ENCODE measurements around the gene ZNF254. TPM values are rescaled to one million over a fixed set of nuclear protein-coding genes. Genes with fewer than 3 reads are reported as not detected.

ZNF254 gene
- total RNA-seq, 1 experiment from 2014 or later, result 26.6 TPM

- no peak overlapping the region for H2AFZ ChIP-seq (ENCODE audit: low read length)
- no peak overlapping the region for H3K56ac ChIP-seq (ENCODE audit: insufficient read length, low read depth, low read length)
- no peak overlapping the region for H2BK12ac ChIP-seq (ENCODE audit: insufficient read length, low read depth, low read length)
- H3K23ac ChIP-seq (ENCODE audit: insufficient read length, low read depth, low read length), result no peak overlapping the region
- no peaks in the 10 kb centered on the region for H3K79me1 ChIP-seq (ENCODE audit: insufficient read depth, low read depth, low read length, poor library complexity, severe bottlenecking)
- H3K27ac ChIP-seq (ENCODE audit: insufficient read length, low read depth, low read length), result no peak overlapping the region
- H4K20me1 ChIP-seq (ENCODE audit: control insufficient read depth, insufficient read depth, insufficient read length), result no peaks in the 10 kb centered on the region
- H3K4ac ChIP-seq (ENCODE audit: low read depth, low read length), result no peak overlapping the region
- no peak overlapping the region for H3K9ac ChIP-seq (ENCODE audit: extremely low read depth, insufficient read length, low read length)
- no peak overlapping the region for H3T11ph ChIP-seq (ENCODE audit: low read length)
- no peak overlapping the region for H3K14ac ChIP-seq (ENCODE audit: insufficient read depth, low read length)
- H4K91ac ChIP-seq (ENCODE audit: insufficient read length, low read depth, low read length), result no peak overlapping the region
- no peak overlapping the region for H2BK20ac ChIP-seq (ENCODE audit: low read depth, low read length, poor library complexity, severe bottlenecking)
- H3K4me2 ChIP-seq (ENCODE audit: insufficient read depth, insufficient read length, low read length), result no peak overlapping the region
- Mint-ChIP-seq H3K4me1 (no peaks in the 10 kb centered on the region), H3K9me3 (no peaks in the 10 kb centered on the region), H3K27me3 (ENCODE audit: low read depth) (no peaks in the 10 kb centered on the region), H3K27ac (no peak overlapping the region), H3K4me3 (no peak overlapping the region), H3K36me3 (ENCODE audit: insufficient read depth in 1 of 3, low read depth in 3 of 3) (peaks cover 52 to 80% (median 62%) of the 10 kb centered on the region in 3 experiments)
- H2BK120ac ChIP-seq (ENCODE audit: low read depth, low read length, poor library complexity, severe bottlenecking), result no peak overlapping the region
- no peak overlapping the region for H4K8ac ChIP-seq (replicated peaks; ENCODE audit: insufficient read length, low read depth, low read length)
- H3K23me2 ChIP-seq (ENCODE audit: insufficient read length, low read depth, low read length, poor library complexity, severe bottlenecking), result no peaks in the 10 kb centered on the region
- H3K79me2 ChIP-seq (ENCODE audit: insufficient read depth, low read length), result no peaks in the 10 kb centered on the region
- TF ChIP-seq, protein P1, sequence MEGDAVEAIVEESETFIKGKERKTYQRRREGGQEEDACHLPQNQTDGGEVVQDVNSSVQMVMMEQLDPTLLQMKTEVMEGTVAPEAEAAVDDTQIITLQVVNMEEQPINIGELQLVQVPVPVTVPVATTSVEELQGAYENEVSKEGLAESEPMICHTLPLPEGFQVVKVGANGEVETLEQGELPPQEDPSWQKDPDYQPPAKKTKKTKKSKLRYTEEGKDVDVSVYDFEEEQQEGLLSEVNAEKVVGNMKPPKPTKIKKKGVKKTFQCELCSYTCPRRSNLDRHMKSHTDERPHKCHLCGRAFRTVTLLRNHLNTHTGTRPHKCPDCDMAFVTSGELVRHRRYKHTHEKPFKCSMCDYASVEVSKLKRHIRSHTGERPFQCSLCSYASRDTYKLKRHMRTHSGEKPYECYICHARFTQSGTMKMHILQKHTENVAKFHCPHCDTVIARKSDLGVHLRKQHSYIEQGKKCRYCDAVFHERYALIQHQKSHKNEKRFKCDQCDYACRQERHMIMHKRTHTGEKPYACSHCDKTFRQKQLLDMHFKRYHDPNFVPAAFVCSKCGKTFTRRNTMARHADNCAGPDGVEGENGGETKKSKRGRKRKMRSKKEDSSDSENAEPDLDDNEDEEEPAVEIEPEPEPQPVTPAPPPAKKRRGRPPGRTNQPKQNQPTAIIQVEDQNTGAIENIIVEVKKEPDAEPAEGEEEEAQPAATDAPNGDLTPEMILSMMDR (conservative IDR thresholded peaks at IDR 0.05), result no peak
- H3K18ac ChIP-seq (ENCODE audit: insufficient read length, low read depth, low read length), result no peak overlapping the region
- H3K9me3 ChIP-seq (ENCODE audit: control insufficient read depth, low read depth, low read length), result no peaks in the 10 kb centered on the region
- no peak overlapping the region for H2BK5ac ChIP-seq (ENCODE audit: insufficient read length, low read length)
- H2AK5ac ChIP-seq (ENCODE audit: insufficient read length, low read length), result no peak overlapping the region
- DNase-seq, result no peak
- no peaks in the 10 kb centered on the region for H3K27me3 ChIP-seq (ENCODE audit: insufficient read depth, low read length)
- H3K4me1 ChIP-seq (ENCODE audit: insufficient read depth, low read length), result no peaks in the 10 kb centered on the region
- WGBS (ENCODE audit: extremely low coverage, insufficient read length, low lambda C conversion rate), result no CpG with 5 or more reads among the region's 1 CpG
- no peak overlapping the region for H4K5ac ChIP-seq (ENCODE audit: insufficient read length, low read depth, low read length)
- no peak overlapping the region for H2BK15ac ChIP-seq (ENCODE audit: low read depth, low read length)
Observed at GRCh38 chr19:24064175-24064574, 22.8 kb upstream of the ZNF254 start.

Data from H9 (cell line).